Spleen (tissue), 11 donors: ENCODE results near the gene PLXNA1. TPM values are rescaled to one million over a fixed set of nuclear protein-coding genes. Genes with fewer than 3 reads are reported as not detected.

Source experiments
- DNase-seq: peaks from one replicate; pipeline ENCODE4 v3.0.0-alpha.2; 2020
- H3K27ac ChIP-seq, 8 donors: fragments of 200-600 bp; sonication (generic) in 7 of 8; 1 replicate in 4 of 8; 2 replicates in 4 of 8; pipeline versions ENCODE4 v1.5.0 to v1.8.0; 2016 to 2021; ENCODE audit warnings: inconsistent platforms in 4 of 8, mild to moderate bottlenecking in 4 of 8, moderate library complexity in 1 of 8
- H3K27me3 ChIP-seq, 7 donors: fragments of 200-600 bp; sonication (generic) in 6 of 7; replicated peaks in 1 of 7; 1 replicate in 4 of 7; 2 replicates in 3 of 7; pipeline versions ENCODE4 v1.5.0 to v1.8.0; 2016 to 2021; ENCODE audit warnings: inconsistent platforms in 3 of 7, mild to moderate bottlenecking in 1 of 7
- H3K36me3 ChIP-seq, 6 donors: fragments of 200-600 bp; sonication (generic) in 5 of 6; 1 replicate in 4 of 6; 2 replicates in 2 of 6; pipeline versions ENCODE4 v1.5.0 to v1.8.0; 2016 to 2021; ENCODE audit warnings: inconsistent platforms in 2 of 6
- H3K4me1 ChIP-seq, 6 donors: fragments of 200-600 bp; sonication (generic) in 5 of 6; 1 replicate in 3 of 6; 2 replicates in 3 of 6; pipeline versions ENCODE4 v1.5.0 to v1.8.0; 2016 to 2021; ENCODE audit warnings: inconsistent platforms in 3 of 6
- H3K4me3 ChIP-seq, 8 donors: fragments of 200-600 bp; sonication (generic) in 7 of 8; 1 replicate in 4 of 8; 2 replicates in 4 of 8; pipeline versions ENCODE4 v1.5.0 to v1.8.0; 2016 to 2021; ENCODE audit warnings: inconsistent platforms in 4 of 8, mild to moderate bottlenecking in 4 of 8, moderate library complexity in 2 of 8
- H3K9me3 ChIP-seq, 8 donors: fragments of 200-600 bp; sonication (generic) in 7 of 8; 1 replicate in 4 of 8; 2 replicates in 4 of 8; pipeline versions ENCODE4 v1.5.0 to v1.8.0; 2016 to 2021; ENCODE audit warnings: inconsistent platforms in 4 of 8
- CTCF ChIP-seq, 11 experiments: fragments of 200-600 bp in 7 of 11; fragments of 450-650 bp in 4 of 11; sonication (generic) in 4 of 11; IDR thresholded peaks in 8 of 11; conservative IDR thresholded peaks in 3 of 11; 1 replicate in 7 of 11; 2 replicates in 4 of 11; pipeline versions ENCODE4 v1.4.0 to v1.8.0; 2016 to 2021; ENCODE audit warnings: antibody characterized with exemption in 11 of 11, inconsistent platforms in 4 of 11, mild to moderate bottlenecking in 1 of 11
- POLR2A ChIP-seq, 3 donors: fragments of 450-650 bp; IDR thresholded peaks; one replicate each; pipeline ENCODE4 v1.5.1; 2017; ENCODE audit warnings: antibody characterized with exemption in 3 of 3, mild to moderate bottlenecking in 1 of 3
- POLR2AphosphoS5 ChIP-seq, 3 donors: sonication (generic); formaldehyde crosslinking; IDR thresholded peaks; one replicate each; pipeline ENCODE4 v1.5.1; 2017; ENCODE audit warnings: antibody characterized with exemption in 3 of 3
- WGBS, 5 donors: extraction: QIAGEN DNeasy Blood & Tissue Kit in 3 of 5; methylation state at CpG; one replicate each; pipeline versions ENCODE4 v1.1.5 to v1.1.7; 2013 to 2018; 5-methylcytosine and 5-hydroxymethylcytosine counted together
- intact Hi-C: fragments of 100-400 bp; cut with DNase I; formaldehyde crosslinking; loops from one replicate; pipeline ENCODE4 v1.15.0; 2023; ENCODE audit warnings: low total_unique reads
- polyA plus RNA-seq, 3 donors: library from polyadenylated mRNA; stranded (reverse); fragments of 200-250 nt; gene quantifications; one replicate each; pipeline ENCODE4 v1.2.1, GENCODE V29; 2013
- total RNA-seq, 7 donors: library from RNA; depleted of rRNA in 3 of 7; stranded (reverse); fragments of >200 nt in 3 of 7; fragmentation: NEBNext Ultra II Directional in 4 of 7; extraction: Animal tissue kit (Norgen Biotek cat#: 25700) in 4 of 7; gene quantifications; one replicate each; pipeline versions ENCODE4 v1.1.0 to v1.2.1, GENCODE V29; 2016 to 2021
- donor health status: healthy with polysubstance abuse.
- donor health status: DM: no; HTN: no; CAD: no; lungs with moderate emphysema.
- donor health status: DM: no; HTN: no; CAD: no.
- donor health status: Bipolar disorder and iron deficiency.
- donor health status: healthy.
- donor health status: DM: no; HTN: no; CAD: no.
- donor health status: DM: yes; HTN: yes; CAD: no.

PLXNA1 gene
- total and polyA plus RNA-seq, 10 donors = 3.7 to 47.6 (median 31.0) TPM

GRCh38 chr3:126945171-126945721 lies 37.7 kb upstream of the PLXNA1 start:
- no peak overlapping the region for H3K4me3 ChIP-seq
- intact Hi-C loops = no loop called here
- TF ChIP-seq POLR2A (IDR thresholded peaks at IDR 0.05) (no peak), POLR2AphosphoS5 (IDR thresholded peaks at IDR 0.05) (no peak)
- peaks cover 0 to 30% (median 5%) of the 10 kb centered on the region in 6 donors for H3K4me1 ChIP-seq
- 88 to 93% (median 91%) methylated on average over 16 to 17 of the region's 17 CpGs for WGBS, 5 donors
- H3K27ac ChIP-seq = no peak overlapping the region
- H3K36me3 ChIP-seq = peaks cover 0 to 20% (median 0%) of the 10 kb centered on the region in 6 donors
- peak; percentile 65 for DNase-seq
- no peaks in the 10 kb centered on the region for H3K9me3 ChIP-seq
- no peaks in the 10 kb centered on the region for H3K27me3 ChIP-seq

GRCh38 chr3:126945891-126946290 lies 37.0 kb upstream of the PLXNA1 start:
- no peaks in the 10 kb centered on the region for H3K9me3 ChIP-seq
- no peaks in the 10 kb centered on the region for H3K27me3 ChIP-seq
- H3K27ac ChIP-seq = no peak overlapping the region
- peak; percentile 74 for DNase-seq
- 76 to 83% (median 80%) methylated on average over 8 to 9 of the region's 9 CpGs for WGBS, 5 donors
- no peak overlapping the region for H3K4me3 ChIP-seq
- intact Hi-C loops = no loop called here
- H3K36me3 ChIP-seq = peaks cover 0 to 20% (median 0%) of the 10 kb centered on the region in 6 donors
- peaks cover 0 to 32% (median 5%) of the 10 kb centered on the region in 6 donors for H3K4me1 ChIP-seq
- TF ChIP-seq POLR2AphosphoS5 (IDR thresholded peaks at IDR 0.05) = no peak
- TF ChIP-seq CTCF (IDR thresholded peaks at IDR 0.05 in 8 of 11, conservative IDR thresholded peaks at IDR 0.05 in 3 of 11) = no peak
- TF ChIP-seq POLR2A (IDR thresholded peaks at IDR 0.05) = no peak

- intact Hi-C loops = no loop called here
- TF ChIP-seq CTCF (IDR thresholded peaks at IDR 0.05 in 8 of 11, conservative IDR thresholded peaks at IDR 0.05 in 3 of 11) (no peak), POLR2AphosphoS5 (IDR thresholded peaks at IDR 0.05) (no peak), POLR2A (IDR thresholded peaks at IDR 0.05) (no peak)
- peaks cover 0 to 20% (median 0%) of the 10 kb centered on the region in 6 donors for H3K36me3 ChIP-seq
- H3K4me3 ChIP-seq = no peak overlapping the region
- peak; percentile 63 for DNase-seq
- H3K27me3 ChIP-seq = no peaks in the 10 kb centered on the region
- WGBS, 5 donors = 88 to 100% (median 91%) methylated on average over 4 to 11 of the region's 11 CpGs
- peaks cover 0 to 32% (median 5%) of the 10 kb centered on the region in 6 donors for H3K4me1 ChIP-seq
- H3K9me3 ChIP-seq = no peaks in the 10 kb centered on the region
- no peak overlapping the region for H3K27ac ChIP-seq
These were observed 36.5 kb upstream of the PLXNA1 start for GRCh38 chr3:126946405-126946804.

GRCh38 chr3:126947429-126947828 lies 35.5 kb upstream of the PLXNA1 start:
- Histone ChIP-seq H3K9me3 (no peaks in the 10 kb centered on the region), H3K36me3 (peaks cover 0 to 20% (median 0%) of the 10 kb centered on the region in 6 donors), H3K4me1 (peaks cover 0 to 32% (median 5%) of the 10 kb centered on the region in 6 donors), H3K27me3 (no peaks in the 10 kb centered on the region), H3K27ac (peak overlapping the region in 1 of 8 donors; percentile 40), H3K4me3 (no peak overlapping the region)
- intact Hi-C loops = no loop called here
- WGBS, 5 donors = 40 to 60% (median 43%) methylated on average over 8 of the region's 8 CpGs
- TF ChIP-seq POLR2AphosphoS5 (IDR thresholded peaks at IDR 0.05) = peak in 1 of 3 donors; percentile 56
- TF ChIP-seq POLR2A (IDR thresholded peaks at IDR 0.05) = no peak
- peak; percentile 80 for DNase-seq

- Histone ChIP-seq H3K4me3 (no peak overlapping the region), H3K4me1 (peaks cover 0 to 36% (median 4%) of the 10 kb centered on the region in 6 donors), H3K27ac (no peak overlapping the region), H3K9me3 (no peaks in the 10 kb centered on the region), H3K27me3 (no peaks in the 10 kb centered on the region), H3K36me3 (peaks cover 0 to 20% (median 0%) of the 10 kb centered on the region in 6 donors)
- DNase-seq = peak; percentile 72
- intact Hi-C loops = no loop called here
- peak in 1 of 3 donors; percentile 44 for TF ChIP-seq POLR2AphosphoS5 (IDR thresholded peaks at IDR 0.05)
- no peak for TF ChIP-seq CTCF (IDR thresholded peaks at IDR 0.05 in 8 of 11, conservative IDR thresholded peaks at IDR 0.05 in 3 of 11)
- no peak for TF ChIP-seq POLR2A (IDR thresholded peaks at IDR 0.05)
- 77 to 92% (median 91%) methylated on average over 14 of the region's 14 CpGs for WGBS, 5 donors
These were observed 33.9 kb upstream of the PLXNA1 start for GRCh38 chr3:126948980-126949535.
